Ovary (tissue), 9 donors: ENCODE results near the gene DNAJC17. TPM values are rescaled to one million over a fixed set of nuclear protein-coding genes. Genes with fewer than 3 reads are reported as not detected.
A peak's percentile ranks its signal among the peaks of the same experiment; 100 is the strongest.

Experiments
- DNase-seq, 5 donors: peaks; one replicate each; pipeline ENCODE4 v3.0.0-alpha.2; 2019 to 2020
- H3K27ac ChIP-seq, 2 donors: fragments of 200-600 bp; one replicate each; pipeline versions ENCODE4 v1.5.1 to v1.8.0; 2019 to 2022
- H3K27me3 ChIP-seq: fragments of 200-600 bp; one replicate; pipeline ENCODE4 v1.8.0; 2022
- H3K36me3 ChIP-seq: fragments of 200-600 bp; sonication (generic); one replicate; pipeline ENCODE4 v1.5.1; 2019
- H3K4me1 ChIP-seq: one replicate; pipeline ENCODE4 v1.8.1; 2013; ENCODE audit warnings: mild to moderate bottlenecking, moderate library complexity; ENCODE audit not compliant: insufficient read depth
- H3K4me3 ChIP-seq: fragments of 200-600 bp; sonication (generic); one replicate; pipeline ENCODE4 v1.5.1; 2017
- H3K9me3 ChIP-seq, 2 donors: fragments of 200-600 bp in 1 of 2; sonication (generic) in 1 of 2; one replicate each; pipeline versions ENCODE4 v1.5.1 to v1.8.1; 2013 to 2019; ENCODE audit warnings: mild to moderate bottlenecking in 1 of 2, moderate library complexity in 1 of 2
- EP300 ChIP-seq: sonication (generic); formaldehyde crosslinking; IDR thresholded peaks from one replicate; pipeline ENCODE4 v1.6.1; 2017; ENCODE audit warnings: antibody characterized with exemption
- POLR2A ChIP-seq: fragments of 450-650 bp; IDR thresholded peaks from one replicate; pipeline ENCODE4 v1.6.1; 2017; ENCODE audit warnings: antibody characterized with exemption, mild to moderate bottlenecking, moderate library complexity
- WGBS, 3 donors: extraction: QIAGEN DNeasy Blood & Tissue Kit in 1 of 3; methylation state at CpG; one replicate each; pipeline versions ENCODE4 v1.1.5 to v1.1.7; 2013 to 2017; 5-methylcytosine and 5-hydroxymethylcytosine counted together
- intact Hi-C, 4 donors: fragments of 100-400 bp; cut with DNase I; formaldehyde crosslinking; loops; one replicate each; pipeline versions ENCODE4 v1.11.0 to v1.15.1; 2022 to 2023
- polyA plus RNA-seq, 2 donors: library from polyadenylated mRNA; stranded (reverse); fragments of 200-250 nt in 1 of 2; fragments of 350-450 nt in 1 of 2; fragmentation: Illumina TruSeq in 1 of 2; extraction: RNeasy Lipid Tissue Mini Kit (QIAGEN cat#74804) in 1 of 2; gene quantifications; one replicate each; pipeline ENCODE4 v1.2.3, GENCODE V29; 2013 to 2014
- total RNA-seq, 7 donors: library from RNA; depleted of rRNA in 2 of 7; stranded (reverse); fragments of >200 nt in 2 of 7; fragmentation: NEBNext Ultra II Directional in 3 of 7; extraction: Animal tissue kit (Norgen Biotek cat#: 25700) in 3 of 7; gene quantifications; one replicate each; pipeline versions ENCODE4 v1.1.0 to v1.2.4, GENCODE V29; 2016 to 2023
- TF ChIP-seq, protein P1 (sequence below), 3 donors: fragments of 450-650 bp in 2 of 3; fragments of 200-600 bp in 1 of 3; IDR thresholded peaks; one replicate each; pipeline versions ENCODE4 v1.5.1 to v1.8.0; 2016 to 2022; ENCODE audit warnings: antibody characterized with exemption in 3 of 3, mild to moderate bottlenecking in 1 of 3
- donor health status: DM: no; HTN: no; CAD: no; lungs with moderate emphysema.
- donor health status: DM: no; HTN: no; CAD: no.
- donor health status: Bipolar disorder and iron deficiency.
- donor health status: DM: yes; HTN: yes; CAD: no.
- donor health status: DM: no; HTN: no; CAD: no.
- donor health status: DM: yes; HTN: yes; CAD: no.

The DNAJC17 gene
- total and polyA plus RNA-seq, 9 donors, result 10.5 to 57.9 (median 31.7) TPM

DNA sequence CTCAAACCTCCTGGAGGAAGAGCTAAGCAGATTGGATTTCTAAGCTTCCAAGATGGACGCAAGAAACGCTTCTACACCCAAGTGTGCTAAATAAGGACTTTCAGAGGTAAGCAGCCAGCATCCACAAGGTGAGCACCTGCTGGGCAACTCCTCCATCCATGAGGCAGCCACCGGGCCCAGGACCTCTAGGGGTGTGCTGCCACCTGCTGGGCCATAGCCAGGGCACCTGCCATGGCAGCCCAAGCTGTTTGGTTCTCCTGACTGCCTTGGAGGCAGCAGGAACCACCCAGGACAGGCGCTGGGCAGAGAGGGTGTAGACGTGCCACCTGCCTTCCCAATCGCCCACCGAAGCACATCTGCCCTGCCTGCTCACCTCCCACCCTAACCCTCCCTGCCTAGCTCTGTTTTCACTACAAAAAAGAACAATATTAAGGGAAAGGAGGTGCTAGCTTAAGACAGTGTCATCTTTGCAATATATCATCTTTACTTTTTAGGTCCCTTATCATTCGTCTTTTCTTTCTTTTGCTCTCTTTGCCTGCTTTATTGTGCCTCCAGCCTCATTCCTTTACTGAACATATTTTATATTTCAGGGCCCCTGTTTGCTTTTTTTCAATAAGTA is 24.6 kb downstream of the DNAJC17 start:
- intact Hi-C loops, result no loop called here
- peak in 1 of 5 donors; percentile 50 for DNase-seq
- 74 to 78% (median 75%) methylated on average over 8 of the region's 8 CpGs for WGBS, 3 donors
- Histone ChIP-seq H3K27ac (no peak overlapping the region), H3K4me3 (no peak overlapping the region), H3K4me1 (peaks cover 5% of the 10 kb centered on the region), H3K27me3 (no peaks in the 10 kb centered on the region), H3K9me3 (no peaks in the 10 kb centered on the region), H3K36me3 (no peaks in the 10 kb centered on the region)
- TF ChIP-seq, protein P1, sequence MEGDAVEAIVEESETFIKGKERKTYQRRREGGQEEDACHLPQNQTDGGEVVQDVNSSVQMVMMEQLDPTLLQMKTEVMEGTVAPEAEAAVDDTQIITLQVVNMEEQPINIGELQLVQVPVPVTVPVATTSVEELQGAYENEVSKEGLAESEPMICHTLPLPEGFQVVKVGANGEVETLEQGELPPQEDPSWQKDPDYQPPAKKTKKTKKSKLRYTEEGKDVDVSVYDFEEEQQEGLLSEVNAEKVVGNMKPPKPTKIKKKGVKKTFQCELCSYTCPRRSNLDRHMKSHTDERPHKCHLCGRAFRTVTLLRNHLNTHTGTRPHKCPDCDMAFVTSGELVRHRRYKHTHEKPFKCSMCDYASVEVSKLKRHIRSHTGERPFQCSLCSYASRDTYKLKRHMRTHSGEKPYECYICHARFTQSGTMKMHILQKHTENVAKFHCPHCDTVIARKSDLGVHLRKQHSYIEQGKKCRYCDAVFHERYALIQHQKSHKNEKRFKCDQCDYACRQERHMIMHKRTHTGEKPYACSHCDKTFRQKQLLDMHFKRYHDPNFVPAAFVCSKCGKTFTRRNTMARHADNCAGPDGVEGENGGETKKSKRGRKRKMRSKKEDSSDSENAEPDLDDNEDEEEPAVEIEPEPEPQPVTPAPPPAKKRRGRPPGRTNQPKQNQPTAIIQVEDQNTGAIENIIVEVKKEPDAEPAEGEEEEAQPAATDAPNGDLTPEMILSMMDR (IDR thresholded peaks at IDR 0.05), result no peak
- no peak for TF ChIP-seq EP300
- no peak for TF ChIP-seq POLR2A

DNA sequence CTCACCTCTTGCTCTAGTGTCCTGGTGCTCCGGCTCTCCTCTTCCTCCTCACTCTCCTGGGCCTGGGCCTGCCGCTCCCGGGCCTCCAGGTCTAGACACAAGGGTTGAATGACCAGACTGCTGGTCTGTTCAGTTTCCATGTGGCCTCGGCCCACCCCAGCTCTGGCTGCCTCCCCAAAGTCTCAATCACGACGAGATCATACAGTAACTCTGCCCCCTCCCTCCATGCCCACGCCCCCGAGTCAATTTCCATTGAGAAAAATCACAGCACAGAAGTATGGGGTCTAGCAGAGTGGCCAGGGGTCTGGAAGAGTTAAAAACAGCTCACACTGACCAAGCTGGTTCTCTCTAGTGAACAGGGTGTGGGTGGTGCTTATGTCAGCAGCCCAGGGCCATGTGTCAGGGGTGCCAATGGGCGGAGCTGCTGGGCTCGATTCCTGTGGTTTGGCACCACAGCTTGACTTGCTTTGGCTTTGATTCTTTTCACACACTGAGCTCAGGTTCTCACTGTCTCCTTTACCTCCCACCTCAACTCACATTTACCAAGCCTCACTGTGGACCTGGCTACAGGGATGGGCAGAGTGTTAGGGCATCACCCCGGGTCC is 30.6 kb downstream of the DNAJC17 start:
- no peak for DNase-seq
- TF ChIP-seq, protein P1 (IDR thresholded peaks at IDR 0.05), result no peak
- TF ChIP-seq EP300, result no peak
- TF ChIP-seq POLR2A, result no peak
- intact Hi-C loops, result no loop called here
- H3K36me3 ChIP-seq, result no peaks in the 10 kb centered on the region
- no peaks in the 10 kb centered on the region for H3K27me3 ChIP-seq
- WGBS, 3 donors, result 77 to 81% (median 80%) methylated on average over 11 of the region's 11 CpGs
- H3K4me1 ChIP-seq, result no peaks in the 10 kb centered on the region
- no peak overlapping the region for H3K27ac ChIP-seq
- H3K9me3 ChIP-seq, result no peaks in the 10 kb centered on the region
- H3K4me3 ChIP-seq, result no peak overlapping the region

DNA sequence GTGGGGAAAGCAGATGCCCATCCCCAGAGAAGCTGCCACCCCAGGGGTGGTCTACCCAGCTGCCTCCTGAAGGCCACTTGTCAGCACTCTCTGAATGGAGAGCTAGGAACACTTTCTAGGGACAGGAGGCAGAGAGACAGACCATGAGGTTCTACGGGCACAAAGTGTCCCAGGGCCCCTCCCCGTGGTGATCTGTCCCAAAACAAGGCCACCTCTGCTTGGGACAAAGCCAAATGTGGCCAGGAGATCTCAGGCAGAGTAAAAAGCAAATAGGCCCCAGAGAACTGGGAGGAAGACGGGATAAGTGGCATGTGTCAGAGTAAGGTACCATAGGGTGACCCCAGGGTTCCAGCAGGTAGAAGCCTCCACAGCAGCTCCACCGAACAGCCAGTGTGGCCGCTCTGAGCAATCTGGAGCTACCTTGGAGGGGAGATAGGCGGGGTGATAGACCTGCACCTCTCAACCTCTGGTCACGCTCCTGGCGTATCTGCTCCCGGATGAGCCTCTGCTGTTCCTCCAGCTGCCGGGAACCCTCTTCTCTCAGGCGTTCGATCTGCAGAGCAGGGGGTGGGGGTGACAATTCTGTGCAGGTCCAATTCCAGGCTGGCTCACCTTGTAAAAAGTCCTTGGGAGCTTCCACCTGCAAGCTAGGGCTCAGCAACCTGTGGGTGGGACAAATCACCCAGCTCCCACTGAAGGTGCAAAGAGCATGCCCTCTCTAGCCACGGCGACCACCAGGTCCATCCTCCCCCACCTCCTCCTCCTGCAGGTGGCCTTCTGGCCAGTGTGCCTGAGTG is 31.3 kb downstream of the DNAJC17 start:
- WGBS, 3 donors, result 92 to 95% (median 95%) methylated on average over 14 of the region's 14 CpGs
- TF ChIP-seq, protein P1 (IDR thresholded peaks at IDR 0.05), result no peak
- TF ChIP-seq EP300 (no peak), POLR2A (no peak)
- no peaks in the 10 kb centered on the region for H3K4me1 ChIP-seq
- H3K36me3 ChIP-seq, result no peaks in the 10 kb centered on the region
- H3K4me3 ChIP-seq, result no peak overlapping the region
- intact Hi-C loops, result no loop called here
- no peak overlapping the region for H3K27ac ChIP-seq
- H3K27me3 ChIP-seq, result no peaks in the 10 kb centered on the region
- DNase-seq, result no peak
- no peaks in the 10 kb centered on the region for H3K9me3 ChIP-seq

DNA sequence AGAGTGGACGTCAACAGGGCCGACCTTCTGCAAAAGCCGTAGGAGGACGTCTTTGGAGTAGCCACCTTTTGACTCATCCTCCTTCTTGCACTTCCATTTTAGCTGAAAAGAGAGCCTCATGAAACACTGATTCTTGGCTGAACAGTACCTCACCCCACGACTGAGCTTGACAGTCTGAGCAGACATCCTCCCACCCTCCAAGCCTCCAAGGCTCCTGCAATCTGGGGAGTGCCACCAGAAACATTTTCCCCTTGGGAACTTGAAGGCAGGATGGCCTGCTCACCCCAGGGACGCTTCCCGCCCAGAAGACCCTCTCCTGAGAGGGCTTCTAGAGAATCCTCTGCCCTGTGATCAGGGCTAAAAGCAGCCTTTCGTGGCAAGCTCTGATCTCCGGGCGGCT is 32.3 kb downstream of the DNAJC17 start:
- WGBS, 3 donors, result 84 to 91% (median 85%) methylated on average over 10 of the region's 10 CpGs
- no peak overlapping the region for H3K4me3 ChIP-seq
- H3K4me1 ChIP-seq, result no peaks in the 10 kb centered on the region
- no peak for TF ChIP-seq EP300
- TF ChIP-seq POLR2A, result no peak
- TF ChIP-seq, protein P1 (IDR thresholded peaks at IDR 0.05), result no peak
- no peaks in the 10 kb centered on the region for H3K27me3 ChIP-seq
- no peaks in the 10 kb centered on the region for H3K36me3 ChIP-seq
- no peaks in the 10 kb centered on the region for H3K9me3 ChIP-seq
- intact Hi-C loops, result no loop called here
- DNase-seq, result no peak
- H3K27ac ChIP-seq, result no peak overlapping the region
